Osteoblast (primary cell): ENCODE measurements around the gene ARSA. TPM values are rescaled to one million over a fixed set of nuclear protein-coding genes. Genes with fewer than 3 reads are reported as not detected.
"Not testable (repeated sequence)": the region's sequence is repeated elsewhere in the genome, so short reads cannot be mapped to it uniquely, and the experiment has no call there.

Experiments used
- DNase-seq: peaks from one replicate; pipeline ENCODE4 v3.0.0; 2011; ENCODE audit warnings: low spot score, mixed read lengths; ENCODE audit not compliant: insufficient read length; ENCODE audit errors: missing footprints
- H2AFZ ChIP-seq: 2 replicates; pipeline ENCODE4 v1.6.0; 2011; ENCODE audit warnings: mild to moderate bottlenecking, low read length
- H3K27ac ChIP-seq: 2 replicates; pipeline ENCODE4 v1.5.1; 2011; ENCODE audit warnings: mild to moderate bottlenecking, low read depth, low read length, moderate library complexity
- H3K27me3 ChIP-seq: 2 replicates; pipeline ENCODE4 v1.6.0; 2012; ENCODE audit warnings: mild to moderate bottlenecking, control low read depth, inconsistent platforms, low read length, moderate library complexity; ENCODE audit not compliant: insufficient read depth
- H3K36me3 ChIP-seq: 2 replicates; pipeline ENCODE4 v1.5.1; 2011; ENCODE audit warnings: mild to moderate bottlenecking, low read length, control low read depth, moderate library complexity; ENCODE audit not compliant: insufficient read depth
- H3K4me1 ChIP-seq: 2 replicates; pipeline ENCODE4 v1.5.1; 2011; ENCODE audit warnings: mild to moderate bottlenecking, low read length, control low read depth, moderate library complexity; ENCODE audit not compliant: insufficient read depth
- H3K4me2 ChIP-seq: 2 replicates; pipeline ENCODE4 v1.6.0; 2011; ENCODE audit warnings: mild to moderate bottlenecking, low read length; ENCODE audit not compliant: insufficient read depth
- H3K4me3 ChIP-seq: fragments of 200-600 bp; sonication (generic); 3 replicates; pipeline ENCODE4 v1.5.1; 2012; ENCODE audit warnings: mild to moderate bottlenecking, low read length, inconsistent platforms; ENCODE audit not compliant: insufficient read depth
- H3K79me2 ChIP-seq: 2 replicates; pipeline ENCODE4 v1.6.0; 2012; ENCODE audit warnings: mild to moderate bottlenecking, low read length, control low read depth, inconsistent platforms; ENCODE audit not compliant: insufficient read depth
- H3K9me3 ChIP-seq: 2 replicates; pipeline ENCODE4 v1.5.1; 2011; ENCODE audit warnings: low read depth, low read length, control low read depth
- H4K20me1 ChIP-seq: 2 replicates; pipeline ENCODE4 v1.6.0; 2012; ENCODE audit warnings: mild to moderate bottlenecking, low read length, control low read depth; ENCODE audit not compliant: insufficient read depth
- CTCF ChIP-seq: IDR thresholded peaks from 2 replicates; pipeline ENCODE4 v1.5.1; 2011; ENCODE audit warnings: mild to moderate bottlenecking, low read depth, low read length, moderate library complexity; ENCODE audit errors: extremely low read depth
- total RNA-seq: library from RNA; depleted of rRNA; stranded (reverse); fragments of >200 nt; gene quantifications from 2 replicates; pipeline ENCODE4 v1.2.3, GENCODE V29; 2012

ARSA gene
- total RNA-seq, 1 donor, result 38.4 TPM

GRCh38 chr22:50660306-50660705, 32.4 kb upstream of the ARSA start:
- no peak for DNase-seq
- H2AFZ ChIP-seq, result no peak overlapping the region
- H3K4me1 ChIP-seq, result peaks cover 9% of the 10 kb centered on the region
- no peak overlapping the region for H3K4me3 ChIP-seq
- no peaks in the 10 kb centered on the region for H3K36me3 ChIP-seq
- no peak overlapping the region for H3K27ac ChIP-seq
- H3K4me2 ChIP-seq, result no peak overlapping the region
- H4K20me1 ChIP-seq, result no peaks in the 10 kb centered on the region
- H3K79me2 ChIP-seq, result no peaks in the 10 kb centered on the region
- no peak for TF ChIP-seq CTCF
- H3K9me3 ChIP-seq, result no peaks in the 10 kb centered on the region
- no peaks in the 10 kb centered on the region for H3K27me3 ChIP-seq

GRCh38 chr22:50659711-50660110, 31.8 kb upstream of the ARSA start:
- not testable (repeated sequence) for H3K36me3 ChIP-seq, H3K27ac ChIP-seq, H3K79me2 ChIP-seq, H4K20me1 ChIP-seq, H3K9me3 ChIP-seq, H3K4me2 ChIP-seq, H3K4me1 ChIP-seq, H3K27me3 ChIP-seq, H2AFZ ChIP-seq, H3K4me3 ChIP-seq, DNase-seq

GRCh38 chr22:50657925-50658324, 30.0 kb upstream of the ARSA start:
- H4K20me1 ChIP-seq, result no peaks in the 10 kb centered on the region
- peaks cover 9% of the 10 kb centered on the region for H3K4me1 ChIP-seq
- H3K9me3 ChIP-seq, result no peaks in the 10 kb centered on the region
- DNase-seq, result no peak
- no peaks in the 10 kb centered on the region for H3K36me3 ChIP-seq
- no peak overlapping the region for H2AFZ ChIP-seq
- H3K4me2 ChIP-seq, result no peak overlapping the region
- no peaks in the 10 kb centered on the region for H3K79me2 ChIP-seq
- no peak overlapping the region for H3K27ac ChIP-seq
- no peak overlapping the region for H3K4me3 ChIP-seq
- H3K27me3 ChIP-seq, result no peaks in the 10 kb centered on the region
- TF ChIP-seq CTCF, result no peak

GRCh38 chr22:50656122-50657070, 28.4 kb upstream of the ARSA start:
- TF ChIP-seq CTCF, result no peak
- no peaks in the 10 kb centered on the region for H4K20me1 ChIP-seq
- peak overlapping the region; percentile 23 for H3K4me2 ChIP-seq
- no peak overlapping the region for H3K27ac ChIP-seq
- no peak overlapping the region for H3K4me3 ChIP-seq
- peak; percentile 82 for DNase-seq
- no peaks in the 10 kb centered on the region for H3K9me3 ChIP-seq
- H2AFZ ChIP-seq, result peak overlapping the region; percentile 78
- H3K4me1 ChIP-seq, result peaks cover 9% of the 10 kb centered on the region
- H3K79me2 ChIP-seq, result no peaks in the 10 kb centered on the region
- H3K27me3 ChIP-seq, result no peaks in the 10 kb centered on the region
- H3K36me3 ChIP-seq, result no peaks in the 10 kb centered on the region

GRCh38 chr22:50654664-50655063, 26.7 kb upstream of the ARSA start:
- H2AFZ ChIP-seq, H4K20me1 ChIP-seq, H3K9me3 ChIP-seq, H3K4me2 ChIP-seq, H3K27me3 ChIP-seq, H3K36me3 ChIP-seq, DNase-seq, H3K4me1 ChIP-seq, H3K4me3 ChIP-seq, H3K27ac ChIP-seq, H3K79me2 ChIP-seq: not testable (repeated sequence)
